B cell (primary cell): ENCODE measurements around the gene SUGCT. TPM values are rescaled to one million over a fixed set of nuclear protein-coding genes. Genes with fewer than 3 reads are reported as not detected.

Source experiments
- ATAC-seq: fragments of 200-7000 bp; cut with Tn5 transposase; one replicate; pipeline ENCODE4 v1.10.0; 2021; ENCODE audit warnings: low read depth, mild to moderate bottlenecking, moderate number of reproducible peaks, moderate library complexity
- CTCF ChIA-PET: fragments of 350-600 bp; sonication (Branson Sonifier 250); formaldehyde crosslinking; loops from one replicate; lab custom pipeline; 2021; ENCODE audit warnings: antibody characterized with exemption, inconsistent platforms; lab: Charles Lee
- POLR2A ChIA-PET: fragments of 350-600 bp; sonication (Branson Sonifier 250); formaldehyde crosslinking; loops from one replicate; lab custom pipeline; 2021; ENCODE audit warnings: antibody characterized with exemption; lab: Charles Lee
- DNase-seq: peaks from one replicate; pipeline ENCODE4 v3.0.0; 2013
- H2AFZ ChIP-seq: 2 replicates; pipeline ENCODE4 v1.6.1; 2012; ENCODE audit warnings: mild to moderate bottlenecking, low read depth, low read length; ENCODE audit not compliant: insufficient read depth, poor library complexity, severe bottlenecking
- H3K27ac ChIP-seq, 2 donors: 1 replicate in 1 of 2; 2 replicates in 1 of 2; pipeline ENCODE4 v1.5.1; 2012 to 2013; ENCODE audit warnings: low read length in 2 of 2, mild to moderate bottlenecking in 2 of 2, moderate library complexity in 1 of 2
- H3K27me3 ChIP-seq, 4 experiments: fragments of 200-600 bp in 1 of 4; sonication (generic) in 1 of 4; replicated peaks in 1 of 4; 1 replicate in 2 of 4; 2 replicates in 2 of 4; pipeline versions ENCODE4 v1.6.1 to v1.7.0; 2013 to 2016; ENCODE audit warnings: low read length in 3 of 4, mild to moderate bottlenecking in 2 of 4, mixed read lengths in 1 of 4, moderate library complexity in 1 of 4; ENCODE audit not compliant: insufficient read depth in 4 of 4, control insufficient read depth in 3 of 4; ENCODE audit errors: control extremely low read depth in 1 of 4
- H3K36me3 ChIP-seq, 2 experiments: replicated peaks in 1 of 2; 1 replicate in 1 of 2; 2 replicates in 1 of 2; pipeline versions ENCODE4 v1.6.1 to v1.7.1; 2013; ENCODE audit warnings: low read length in 1 of 2; ENCODE audit not compliant: insufficient read depth in 2 of 2, control insufficient read depth in 1 of 2; ENCODE audit errors: control extremely low read depth in 1 of 2, extremely low read depth in 1 of 2
- H3K4me1 ChIP-seq, 2 donors: fragments of 200-600 bp in 1 of 2; sonication (generic) in 1 of 2; 1 replicate in 1 of 2; 2 replicates in 1 of 2; pipeline versions ENCODE4 v1.5.1 to v1.6.1; 2013 to 2017; ENCODE audit warnings: low read length in 2 of 2; ENCODE audit not compliant: control insufficient read depth in 2 of 2, insufficient read depth in 2 of 2
- H3K4me2 ChIP-seq: replicated peaks from 2 replicates; pipeline ENCODE3; 2012; ENCODE audit warnings: mild to moderate bottlenecking, low read depth, low read length; ENCODE audit not compliant: poor library complexity, severe bottlenecking
- H3K4me3 ChIP-seq, 5 experiments: fragments of 200-600 bp in 1 of 5; sonication (generic) in 1 of 5; 1 replicate in 3 of 5; 2 replicates in 2 of 5; pipeline versions ENCODE4 v1.5.1 to v1.7.0; 2011 to 2016; ENCODE audit warnings: low read length in 4 of 5, mild to moderate bottlenecking in 4 of 5, low read depth in 2 of 5, control low read depth in 1 of 5, moderate library complexity in 1 of 5; ENCODE audit not compliant: insufficient read depth in 1 of 5; ENCODE audit errors: control extremely low read depth in 1 of 5, extremely low read depth in 1 of 5
- H3K79me2 ChIP-seq: fragments of 200-600 bp; sonication (generic); one replicate; pipeline ENCODE4 v1.6.0; 2016; ENCODE audit warnings: low read length; ENCODE audit not compliant: control insufficient read depth, insufficient read depth
- H3K9ac ChIP-seq: fragments of 200-600 bp; sonication (generic); 2 replicates; pipeline ENCODE4 v1.6.1; 2017; ENCODE audit warnings: mild to moderate bottlenecking, low read length, moderate library complexity
- H3K9me3 ChIP-seq, 3 donors: one replicate each; pipeline versions ENCODE4 v1.6.1 to v1.7.1; 2013; ENCODE audit warnings: low read length in 2 of 3; ENCODE audit not compliant: control insufficient read depth in 2 of 3, insufficient read depth in 1 of 3; ENCODE audit errors: control extremely low read depth in 1 of 3
- H4K20me1 ChIP-seq: 2 replicates; pipeline ENCODE4 v1.6.0; 2012; ENCODE audit warnings: mild to moderate bottlenecking, low read length; ENCODE audit not compliant: insufficient read depth, control insufficient read depth, poor library complexity, severe bottlenecking
- H3K27ac Mint-ChIP-seq: one replicate; pipeline ENCODE4 v1.8.0; 2021; ENCODE audit warnings: mixed read lengths
- H3K27me3 Mint-ChIP-seq: one replicate; pipeline ENCODE4 v1.8.0; 2021; ENCODE audit warnings: mixed read lengths
- H3K4me1 Mint-ChIP-seq: one replicate; pipeline ENCODE4 v1.8.0; 2021; ENCODE audit warnings: mixed read lengths
- H3K4me3 Mint-ChIP-seq: one replicate; pipeline ENCODE4 v1.8.0; 2021; ENCODE audit warnings: mixed read lengths
- H3K9me3 Mint-ChIP-seq: one replicate; pipeline ENCODE4 v1.8.0; 2022; ENCODE audit warnings: mixed read lengths; ENCODE audit not compliant: insufficient read depth
- CTCF ChIP-seq: fragments of 200-600 bp; IDR thresholded peaks from one replicate; pipeline ENCODE4 v1.8.0; 2022; ENCODE audit warnings: antibody characterized with exemption, mild to moderate bottlenecking
- EZH2 ChIP-seq: IDR thresholded peaks from 2 replicates; pipeline ENCODE4 v1.6.1; 2012; ENCODE audit warnings: borderline replicate concordance, low read depth, mild to moderate bottlenecking, moderate library complexity, low read length; ENCODE audit not compliant: insufficient read depth, poor library complexity, severe bottlenecking
- WGBS: methylation state at CpG from one replicate; pipeline ENCODE4 v1.1.5; 2013; ENCODE audit warnings: missing lambda C conversion rate; ENCODE audit not compliant: insufficient coverage; 5-methylcytosine and 5-hydroxymethylcytosine counted together
- intact Hi-C: fragments of 100-400 bp; cut with micrococcal nuclease; formaldehyde crosslinking; loops from one replicate; pipeline ENCODE4 v1.10.0; 2022
- polyA plus RNA-seq: library from polyadenylated mRNA; depleted of rRNA; stranded (reverse); fragments of >200 nt; gene quantifications from 2 replicates; pipeline ENCODE4 v1.2.3, GENCODE V29; 2012
- total RNA-seq, 2 donors: library from RNA; stranded (reverse); fragments of 120-200 nt in 1 of 2; gene quantifications; 1 replicate in 1 of 2; 2 replicates in 1 of 2; pipeline versions ENCODE4 v1.2.3 to v1.2.4, GENCODE V29; 2013 to 2022

Gene SUGCT
- total and polyA plus RNA-seq, 2 donors (not counting 1 experiment from before 2014, with no cell fraction given): 0.19 to 0.86 TPM

- Mint-ChIP-seq H3K9me3 (peaks cover 6% of the 10 kb centered on the region), H3K27me3 (no peaks in the 10 kb centered on the region), H3K27ac (no peak overlapping the region), H3K4me1 (no peaks in the 10 kb centered on the region), H3K4me3 (no peak overlapping the region)
- H3K36me3 ChIP-seq: no peaks in the 10 kb centered on the region
- TF ChIP-seq EZH2 (no peak), CTCF (no peak)
- no peaks in the 10 kb centered on the region for H4K20me1 ChIP-seq
- H3K27ac ChIP-seq: no peak overlapping the region
- H3K9ac ChIP-seq: no peak overlapping the region
- H3K4me2 ChIP-seq: no peak overlapping the region
- ChIA-PET CTCF (no interaction called here), POLR2A (no interaction called here)
- no peaks in the 10 kb centered on the region for H3K4me1 ChIP-seq
- H3K9me3 ChIP-seq: no peaks in the 10 kb centered on the region
- no peak overlapping the region for H2AFZ ChIP-seq
- intact Hi-C loops: no loop called here
- ATAC-seq (no peak), DNase-seq (no peak)
- H3K79me2 ChIP-seq: no peaks in the 10 kb centered on the region
- H3K4me3 ChIP-seq: no peak overlapping the region
- no peaks in the 10 kb centered on the region for H3K27me3 ChIP-seq
- no CpG with 5 or more reads among the region's 6 CpGs for WGBS
Observed at GRCh38 chr7:40437936-40438634, 303.3 kb downstream of the SUGCT start.

- Histone ChIP-seq H4K20me1 (no peaks in the 10 kb centered on the region), H3K79me2 (no peaks in the 10 kb centered on the region), H3K27ac (no peak overlapping the region), H3K4me2 (no peak overlapping the region), H2AFZ (no peak overlapping the region), H3K9ac (no peak overlapping the region), H3K4me3 (no peak overlapping the region), H3K4me1 (no peaks in the 10 kb centered on the region), H3K27me3 (no peaks in the 10 kb centered on the region), H3K9me3 (no peaks in the 10 kb centered on the region), H3K36me3 (no peaks in the 10 kb centered on the region)
- 96% methylated on average over 5 of the region's 6 CpGs for WGBS
- Mint-ChIP-seq H3K4me1 (no peaks in the 10 kb centered on the region), H3K27me3 (no peaks in the 10 kb centered on the region), H3K27ac (no peak overlapping the region), H3K4me3 (no peak overlapping the region), H3K9me3 (peaks cover 6% of the 10 kb centered on the region)
- CTCF ChIA-PET: interaction anchor here (0.6 kb wide), 1 partner anchor 111 kb away, joined by 3 read pairs; no protein-coding TSS in a partner anchor
- TF ChIP-seq EZH2: no peak
- no peak for TF ChIP-seq CTCF
- no peak for ATAC-seq
- POLR2A ChIA-PET: no interaction called here
- intact Hi-C loops: no loop called here
- DNase-seq: no peak
Observed at GRCh38 chr7:40439686-40440085, 304.9 kb downstream of the SUGCT start.
